T-helper 2 cell (primary cell): Measurements from ENCODE around the gene SCNN1A.

Experiments
- DNase-seq, 5 experiments: peaks; one replicate each; pipeline versions ENCODE4 v3.0.0 to v3.0.0-alpha.2; 2012 to 2022

Gene SCNN1A

GRCh38 chr12:6383572-6384498 lies 8.5 kb upstream of the SCNN1A start, which contains the start of gene LTBR:
LTBR (plus strand) TSS chr12:6384162; CDS start chr12:6384359, 197 bp downstream.
- DNase-seq = no peak

- no peak for DNase-seq
These were observed 7.6 kb upstream of the SCNN1A start for GRCh38 chr12:6382982-6383381.

- DNase-seq = no peak
These were observed 7.0 kb upstream of the SCNN1A start for GRCh38 chr12:6382371-6382770.

- no peak for DNase-seq
These were observed 5.1 kb upstream of the SCNN1A start for GRCh38 chr12:6380141-6381121.

GRCh38 chr12:6378709-6379472 lies 3.5 kb upstream of the SCNN1A start:
- DNase-seq = no peak

- DNase-seq = no peak
These were observed 2.3 kb upstream of the SCNN1A start for GRCh38 chr12:6377667-6377994.

- peak in 1 of 5 experiments; percentile 31 for DNase-seq
These were observed 1.7 kb upstream of the SCNN1A start for GRCh38 chr12:6376870-6377666.

GRCh38 chr12:6376079-6376869 lies 911 bp upstream of the SCNN1A start:
- DNase-seq = no peak

GRCh38 chr12:6374786-6375160 lies 590 bp downstream of the SCNN1A start:
- DNase-seq = no peak

GRCh38 chr12:6374028-6374785 lies 1.2 kb downstream of the SCNN1A start:
- no peak for DNase-seq

GRCh38 chr12:6373022-6373787 lies 2.2 kb downstream of the SCNN1A start:
- no peak for DNase-seq

GRCh38 chr12:6372403-6373003 lies 2.9 kb downstream of the SCNN1A start:
- DNase-seq = no peak

GRCh38 chr12:6370994-6371754 lies 4.2 kb downstream of the SCNN1A start:
- no peak for DNase-seq

GRCh38 chr12:6370576-6370935 lies 4.8 kb downstream of the SCNN1A start:
- DNase-seq = no peak

GRCh38 chr12:6369916-6370575 lies 5.3 kb downstream of the SCNN1A start:
- no peak for DNase-seq

- DNase-seq = no peak
These were observed 6.3 kb downstream of the SCNN1A start for GRCh38 chr12:6368906-6369525.
